HFF-Myc (cell line): ENCODE data around the gene RND2.
"Not testable (repeated sequence)": the region's sequence is repeated elsewhere in the genome, so short reads cannot be mapped to it uniquely, and the experiment has no call there.

Experiments used
- DNase-seq: peaks from one replicate; pipeline ENCODE4 v3.0.0-alpha.2; 2011; ENCODE audit warnings: low read depth; ENCODE audit errors: extremely low read depth
- H3K4me3 ChIP-seq: replicated peaks from 2 replicates; pipeline ENCODE4 v1.5.1; 2011; ENCODE audit warnings: low read depth, mild to moderate bottlenecking, control low read depth, low read length
- CTCF ChIP-seq: IDR thresholded peaks from 2 replicates; pipeline ENCODE4 v1.5.1; 2012; ENCODE audit warnings: mild to moderate bottlenecking, low read depth, low read length, control low read depth; ENCODE audit errors: missing control alignments

The RND2 gene

GRCh38 chr17:42997390-42997983 is 27.5 kb upstream of the RND2 start:
- peak overlapping the region; percentile 10; the same call in 1 of the 2 replicates for H3K4me3 ChIP-seq
- DNase-seq = no peak
- TF ChIP-seq CTCF = no peak

DNA sequence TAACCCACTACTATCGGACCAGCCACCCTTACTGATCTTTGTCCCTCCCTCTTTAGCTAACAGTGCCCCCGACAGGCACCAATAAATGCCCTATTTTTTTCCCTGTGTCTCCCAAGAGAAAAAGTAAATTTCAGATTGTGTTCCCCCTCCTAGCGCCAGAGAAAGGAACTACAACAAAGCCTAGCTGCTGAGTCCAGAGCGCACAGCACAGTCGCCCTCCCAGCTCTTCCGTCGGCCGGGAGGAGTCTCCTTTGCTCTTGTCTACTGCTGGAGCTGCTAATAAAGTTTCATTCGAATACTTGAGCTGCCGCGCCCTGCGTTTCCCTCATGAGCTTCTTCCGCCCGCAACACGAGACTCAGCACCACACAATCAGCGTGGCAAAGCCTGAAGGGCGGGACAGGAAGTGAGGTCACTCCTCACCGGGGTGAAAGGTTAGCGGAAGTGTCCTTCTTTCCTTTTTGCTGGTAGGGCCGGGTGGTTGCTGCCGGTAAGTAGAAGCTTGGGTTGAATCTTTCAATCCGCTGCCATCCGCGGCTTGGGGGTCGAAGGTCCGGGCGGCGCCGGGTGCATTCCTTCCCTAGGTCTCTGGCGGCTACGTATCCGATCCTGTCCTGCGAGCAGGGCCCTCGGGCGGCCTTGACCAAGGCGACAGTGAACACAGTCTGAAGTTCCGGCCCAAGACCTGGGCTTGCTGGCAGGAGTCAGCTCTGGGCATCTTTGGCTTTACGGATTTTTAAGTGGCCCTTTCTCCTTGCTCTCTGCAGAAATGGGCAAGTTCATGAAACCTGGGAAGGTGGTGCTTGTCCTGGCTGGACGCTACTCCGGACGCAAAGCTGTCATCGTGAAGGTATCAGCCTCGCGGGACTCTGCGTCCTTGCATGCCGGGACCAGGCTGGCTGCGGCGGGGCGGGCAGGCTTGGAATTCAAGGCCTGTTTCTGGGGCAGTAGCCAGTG is 26.8 kb upstream of the RND2 start, which contains the start of gene RPL27:
Gene RPL27, plus strand, starts transcription at position 436 of the 955 bp plus-strand sequence. Its CDS starts 332 bp downstream, at position 768.
- TF ChIP-seq CTCF = peak; percentile 81
- peak; percentile 100 for DNase-seq
- H3K4me3 ChIP-seq = peak within 1 kb of the TSS; percentile 100

- no peak for DNase-seq
Measured at GRCh38 chr17:42999003-42999525, 26.0 kb upstream of the RND2 start.

GRCh38 chr17:43000894-43001293 is 24.1 kb upstream of the RND2 start:
- not testable (repeated sequence) for DNase-seq
- H3K4me3 ChIP-seq = peak overlapping the region; percentile 100

More at GRCh38 chr17:42999003-42999525, 26.0 kb upstream of the RND2 start:
- peak overlapping the region; percentile 100 for H3K4me3 ChIP-seq
- TF ChIP-seq CTCF = no peak

DNA sequence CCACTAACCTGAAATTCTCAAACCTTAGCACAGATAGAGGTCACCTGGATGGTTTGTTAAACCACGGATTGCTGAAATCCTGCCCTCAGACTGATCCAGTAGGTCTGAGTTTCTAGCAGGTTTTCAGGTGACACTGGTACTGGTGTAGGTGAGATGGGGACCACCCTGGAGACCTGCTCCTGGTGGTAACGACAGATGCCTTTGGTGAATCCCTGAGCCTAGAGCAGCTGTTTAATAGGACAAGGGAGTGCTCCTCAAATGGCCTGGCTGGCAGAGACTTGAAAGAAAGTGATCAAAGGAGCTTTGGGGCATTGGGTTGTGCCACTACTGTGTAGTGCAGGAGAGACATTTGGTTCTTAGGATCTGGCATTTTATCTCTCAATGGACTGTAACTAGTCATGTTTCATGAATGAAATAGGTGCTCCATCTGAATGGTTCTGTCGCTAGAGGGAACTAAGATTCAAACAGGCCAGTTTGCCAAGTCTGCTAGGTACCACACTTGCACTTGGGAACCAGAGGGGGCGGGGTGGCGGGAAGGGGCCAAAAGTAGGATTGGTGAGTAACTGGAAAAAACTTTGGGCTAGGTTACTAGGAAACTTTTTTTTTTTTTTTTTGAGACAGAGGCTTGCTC is 21.4 kb upstream of the RND2 start:
- DNase-seq = no peak
- no peak for TF ChIP-seq CTCF
- no peak overlapping the region for H3K4me3 ChIP-seq

- H3K4me3 ChIP-seq = peak within 1 kb of the TSS; percentile 46
- TF ChIP-seq CTCF = peak; percentile 28
- peak; percentile 65 for DNase-seq
Measured at GRCh38 chr17:43006639-43007551, 18.1 kb upstream of the RND2 start, which contains the start of gene IFI35. IFI35 (plus strand) TSS chr17:43006784; CDS start chr17:43006948, 164 bp downstream.
